Heart left ventricle (tissue), 16 donors: Measurements from ENCODE around the gene SYT9. TPM values are rescaled to one million over a fixed set of nuclear protein-coding genes. Genes with fewer than 3 reads are reported as not detected.

Source experiments
- ATAC-seq, 4 donors: fragments of 200-7000 bp; cut with Tn5 transposase; one replicate each; pipeline ENCODE4 v1.9.1; 2020 to 2022; ENCODE audit warnings: moderate library complexity in 4 of 4, mild to moderate bottlenecking in 3 of 4, moderate number of reproducible peaks in 1 of 4
- DNase-seq, 5 donors: peaks; one replicate each; pipeline ENCODE4 v3.0.0-alpha.2; 2020
- H3K27ac ChIP-seq, 12 donors: fragments of 200-600 bp; sonication (generic) in 4 of 12; one replicate each; pipeline versions ENCODE4 v1.5.0 to v1.8.0; 2016 to 2022; ENCODE audit warnings: mild to moderate bottlenecking in 2 of 12
- H3K27me3 ChIP-seq, 9 donors: fragments of 200-600 bp; sonication (generic) in 2 of 9; one replicate each; pipeline versions ENCODE4 v1.5.1 to v1.8.0; 2016 to 2022; ENCODE audit warnings: mild to moderate bottlenecking in 3 of 9
- H3K36me3 ChIP-seq, 9 donors: fragments of 200-600 bp; sonication (generic) in 2 of 9; one replicate each; pipeline versions ENCODE4 v1.5.0 to v1.8.0; 2018 to 2022; ENCODE audit warnings: mild to moderate bottlenecking in 2 of 9
- H3K4me1 ChIP-seq, 12 donors: fragments of 200-600 bp; sonication (generic) in 4 of 12; one replicate each; pipeline versions ENCODE4 v1.5.0 to v1.8.0; 2016 to 2022; ENCODE audit warnings: mild to moderate bottlenecking in 3 of 12
- H3K4me3 ChIP-seq, 12 donors: fragments of 200-600 bp; sonication (generic) in 4 of 12; one replicate each; pipeline versions ENCODE4 v1.5.0 to v1.8.0; 2017 to 2022; ENCODE audit warnings: mild to moderate bottlenecking in 9 of 12, moderate library complexity in 4 of 12
- H3K9me3 ChIP-seq, 12 donors: fragments of 200-600 bp; sonication (generic) in 4 of 12; one replicate each; pipeline versions ENCODE4 v1.5.0 to v1.8.0; 2016 to 2022; ENCODE audit warnings: mild to moderate bottlenecking in 1 of 12
- CTCF ChIP-seq, 12 donors: fragments of 200-600 bp; sonication (generic) in 4 of 12; IDR thresholded peaks; one replicate each; pipeline versions ENCODE4 v1.5.0 to v1.8.0; 2018 to 2022; ENCODE audit warnings: antibody characterized with exemption in 12 of 12, mild to moderate bottlenecking in 5 of 12
- POLR2A ChIP-seq, 2 donors: fragments of 450-650 bp; IDR thresholded peaks; one replicate each; pipeline ENCODE4 v1.6.1; 2017; ENCODE audit warnings: antibody characterized with exemption in 2 of 2, mild to moderate bottlenecking in 2 of 2, moderate library complexity in 2 of 2
- WGBS, 4 donors: extraction: QIAGEN DNeasy Blood & Tissue Kit in 2 of 4; methylation state at CpG; one replicate each; pipeline versions ENCODE4 v1.1.5 to v1.1.7; 2013 to 2018; 5-methylcytosine and 5-hydroxymethylcytosine counted together
- intact Hi-C, 10 donors: fragments of 100-400 bp; cut with DNase I; formaldehyde crosslinking; loops; one replicate each; pipeline versions ENCODE4 v1.11.1 to v1.14.2; 2022
- polyA plus RNA-seq, 2 donors: library from polyadenylated mRNA; stranded (reverse); fragments of 200-250 nt; gene quantifications; one replicate each; pipeline ENCODE4 v1.2.3, GENCODE V29; 2013
- total RNA-seq, 9 donors: library from RNA; depleted of rRNA in 2 of 9; stranded (reverse); fragments of >200 nt in 2 of 9; fragmentation: NEBNext Ultra II Directional in 3 of 9; extraction: Animal tissue kit (Norgen Biotek cat#: 25700) in 3 of 9; gene quantifications; one replicate each; pipeline versions ENCODE4 v1.1.0 to v1.2.4, GENCODE V29; 2016 to 2023
- donor health status: ischemic (EF 13 %, LVEDD 7.1; RV severe dilation, severe dysfunction).
- donor health status: healthy with polysubstance abuse.
- donor health status: DM: no; HTN: yes; CAD: no.
- donor health status: DM: no; HTN: no; CAD: no.
- donor health status: ischemic (EF 25% LVEDD 6.9; RV normal size, moderate dysfunction).
- donor health status: ischemic (EF 25% LVEDD 5.7; RV mildly dilated, moderate dysfunction).
- donor health status: healthy.
- donor health status: DM: yes; HTN: yes; CAD: no.
- donor health status: ischemic (EF 35%, LVEDD 5.7; RV mildly dilated, moderate dysfunction).
- donor health status: nonischemic (EF 11% LVEDD 7.7; RV severe dilation, severe dysfunction).
- donor health status: DM: yes; HTN: yes; CAD: no.
- donor health status: PGD.
- donor health status: ischemic (EF 29% LVEDD 5.4; RV normal size, mild dysfunction).
- donor health status: nonischemic (EF 23%, LVEDD 6.1; RV moderate dilation, normal function).

Gene SYT9
- total and polyA plus RNA-seq, 11 donors, result 0.04 to 1.4 (median 0.27) TPM; not detected in 2

GRCh38 chr11:7508087-7508486 lies 256.4 kb downstream of the SYT9 start:
- no peak for DNase-seq
- intact Hi-C loops, result no loop called here
- 94 to 97% (median 96%) methylated on average over 3 of the region's 3 CpGs for WGBS, 4 donors
- ATAC-seq, result no peak
- H3K36me3 ChIP-seq, result peaks cover 0 to 20% (median 0%) of the 10 kb centered on the region in 9 donors
- H3K4me3 ChIP-seq, result no peak overlapping the region
- H3K9me3 ChIP-seq, result no peaks in the 10 kb centered on the region
- no peak overlapping the region for H3K27ac ChIP-seq
- no peaks in the 10 kb centered on the region for H3K27me3 ChIP-seq
- TF ChIP-seq POLR2A (IDR thresholded peaks at IDR 0.05) (no peak), CTCF (IDR thresholded peaks at IDR 0.05) (no peak)
- peaks cover 3 to 31% (median 22%) of the 10 kb centered on the region in 12 donors for H3K4me1 ChIP-seq

GRCh38 chr11:7509966-7510365 lies 258.3 kb downstream of the SYT9 start:
- H3K27ac ChIP-seq, result no peak overlapping the region
- ATAC-seq, result no peak
- DNase-seq, result no peak
- H3K27me3 ChIP-seq, result no peaks in the 10 kb centered on the region
- intact Hi-C loops, result loop anchor here in 5 of 10 donors (5.0 to 10.0 kb wide), 6 partner anchors 47 to 477 kb away; partner anchors contain the start of gene EIF3F (in 1 of the 5)
- WGBS, 4 donors, result 82 to 90% (median 86%) methylated on average over 2 of the region's 2 CpGs
- H3K4me3 ChIP-seq, result no peak overlapping the region
- no peaks in the 10 kb centered on the region for H3K9me3 ChIP-seq
- TF ChIP-seq CTCF (IDR thresholded peaks at IDR 0.05) (no peak), POLR2A (IDR thresholded peaks at IDR 0.05) (no peak)
- H3K4me1 ChIP-seq, result peaks cover 3 to 41% (median 27%) of the 10 kb centered on the region in 12 donors
- H3K36me3 ChIP-seq, result peaks cover 0 to 12% (median 0%) of the 10 kb centered on the region in 9 donors

DNA sequence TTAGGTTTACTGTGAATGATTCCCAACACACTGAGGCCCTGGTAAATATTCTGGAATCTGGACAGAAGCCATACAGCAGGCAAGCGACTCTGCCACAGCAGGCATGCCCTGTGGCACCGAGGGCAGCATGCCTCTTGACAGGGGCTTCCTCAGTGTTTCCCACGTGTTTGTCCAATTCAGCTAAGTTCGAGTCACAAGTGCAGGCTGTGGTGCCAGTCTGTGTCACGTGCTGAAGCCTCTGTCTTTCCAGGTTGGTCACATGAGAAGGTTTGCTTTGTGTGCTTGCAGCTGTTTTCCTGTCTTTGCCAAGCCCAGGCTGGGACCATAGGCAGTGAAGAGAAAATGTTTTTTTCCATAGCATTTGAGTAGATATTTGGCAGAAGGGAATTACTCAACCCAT lies 259.7 kb downstream of the SYT9 start:
- ATAC-seq, result peak; percentile 5 to 54 (median 24)
- intact Hi-C loops, result loop anchor here in 5 of 10 donors (5.0 to 10.0 kb wide), 6 partner anchors 46 to 476 kb away; partner anchors contain the start of gene EIF3F (in 1 of the 5)
- TF ChIP-seq CTCF (IDR thresholded peaks at IDR 0.05) (no peak), POLR2A (IDR thresholded peaks at IDR 0.05) (no peak)
- Histone ChIP-seq H3K4me1 (peaks cover 3 to 43% (median 28%) of the 10 kb centered on the region in 12 donors), H3K27ac (peak overlapping the region; percentile 85 to 99 (median 96)), H3K9me3 (no peaks in the 10 kb centered on the region), H3K4me3 (no peak overlapping the region), H3K36me3 (peaks cover 0 to 12% (median 0%) of the 10 kb centered on the region in 9 donors), H3K27me3 (no peaks in the 10 kb centered on the region)
- peak; percentile 61 to 84 (median 69) for DNase-seq
- WGBS, 4 donors, result 7 to 35% (median 27%) methylated on average over 5 of the region's 5 CpGs

GRCh38 chr11:7512525-7513233 lies 261.0 kb downstream of the SYT9 start:
- H3K4me1 ChIP-seq, result peaks cover 3 to 43% (median 28%) of the 10 kb centered on the region in 12 donors
- DNase-seq, result peak; percentile 79 to 91 (median 90)
- peaks cover 0 to 12% (median 0%) of the 10 kb centered on the region in 9 donors for H3K36me3 ChIP-seq
- 3 to 7% (median 6%) methylated on average over 15 to 18 of the region's 18 CpGs for WGBS, 4 donors
- H3K4me3 ChIP-seq, result peak overlapping the region; percentile 69 to 96 (median 84)
- TF ChIP-seq CTCF (IDR thresholded peaks at IDR 0.05) (peak in 1 of 12 donors; percentile 5), POLR2A (IDR thresholded peaks at IDR 0.05) (peak in 1 of 2 donors; percentile 25)
- no peaks in the 10 kb centered on the region for H3K27me3 ChIP-seq
- no peaks in the 10 kb centered on the region for H3K9me3 ChIP-seq
- peak overlapping the region; percentile 85 to 99 (median 96) for H3K27ac ChIP-seq
- ATAC-seq, result peak; percentile 70 to 85 (median 81)
- intact Hi-C loops, result loop anchor here in 6 of 10 donors (2.0 to 10.0 kb wide), 8 partner anchors 45 to 475 kb away; partner anchors contain the start of gene EIF3F (in 1 of the 6)
